Measurements from ENCODE around the gene TAOK1.
A peak's percentile ranks its signal among the peaks of the same experiment; 100 is the strongest.

TAOK1 gene

DNA sequence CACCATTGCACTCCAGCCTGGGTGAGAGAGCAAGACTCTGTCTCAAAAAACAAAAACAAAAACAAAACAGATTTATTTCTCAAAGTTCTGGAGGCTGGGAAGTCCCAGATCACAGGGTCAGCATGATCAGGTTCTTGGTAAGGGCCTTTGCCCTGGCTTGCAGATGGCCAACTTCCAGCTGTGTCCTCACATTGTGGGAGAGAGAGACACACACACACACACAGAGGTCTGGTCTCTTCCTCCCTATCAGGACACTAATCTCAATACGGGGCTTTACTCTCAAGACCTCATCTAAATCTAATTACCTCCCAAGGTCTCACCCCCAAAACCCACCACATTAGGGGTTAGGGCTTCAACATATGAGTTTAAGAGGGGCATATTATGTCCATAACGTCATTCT lies 26.4 kb upstream of the TAOK1 start:
- peak; percentile 30 for DNase-seq (ENCODE audit: low read depth)
- H3K4me3 ChIP-seq (ENCODE audit: low read depth, low read length), result no peak overlapping the region
- TF ChIP-seq CTCF (conservative IDR thresholded peaks at IDR 0.05; ENCODE audit: low read depth, low read length), result no peak

DNA sequence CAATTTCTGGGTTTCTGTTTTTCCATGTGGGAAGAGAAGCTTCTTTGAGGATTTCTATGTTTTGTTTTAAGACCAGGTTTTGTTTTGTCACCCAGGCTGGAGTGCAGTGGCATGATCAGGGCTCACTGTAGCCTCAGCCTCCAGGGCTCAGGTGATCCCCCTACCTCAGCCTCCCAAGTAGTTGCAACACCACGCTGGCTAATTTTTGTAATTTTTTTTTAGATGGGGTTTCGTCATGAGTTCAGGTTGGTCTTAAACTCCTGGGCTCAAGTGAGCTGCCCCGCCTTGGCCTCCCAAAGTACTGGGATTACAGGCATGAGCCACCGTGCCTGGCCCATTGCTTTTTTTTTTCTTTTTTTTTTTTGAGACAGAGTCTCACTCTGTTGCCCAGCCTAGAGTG lies 25.5 kb upstream of the TAOK1 start:
- no peak for DNase-seq (ENCODE audit: low read depth)
- TF ChIP-seq CTCF (conservative IDR thresholded peaks at IDR 0.05; ENCODE audit: low read depth, low read length), result no peak
- no peak overlapping the region for H3K4me3 ChIP-seq (ENCODE audit: low read depth, low read length)

DNA sequence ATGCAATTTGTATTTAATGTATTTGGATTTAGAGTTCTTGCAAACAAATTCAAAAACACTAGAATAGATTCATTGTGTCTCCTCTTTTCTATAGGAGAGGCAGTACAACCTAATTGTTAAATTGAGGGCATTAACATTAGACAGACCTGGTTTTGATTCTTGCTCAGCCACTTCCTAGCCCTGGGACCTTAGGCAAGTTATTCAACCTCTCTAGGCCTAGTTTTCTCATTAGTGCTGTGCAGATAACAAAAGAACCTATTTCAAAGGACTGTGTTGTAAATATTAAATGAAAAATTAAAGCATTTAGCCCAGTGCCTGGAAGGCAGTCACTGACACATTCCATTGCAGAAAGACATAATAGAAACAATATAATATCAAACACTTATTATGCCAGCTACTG lies 22.0 kb upstream of the TAOK1 start:
- no peak overlapping the region for H3K4me3 ChIP-seq (ENCODE audit: low read depth, low read length)
- TF ChIP-seq CTCF (conservative IDR thresholded peaks at IDR 0.05; ENCODE audit: low read depth, low read length), result no peak
- DNase-seq (ENCODE audit: low read depth), result no peak

DNA sequence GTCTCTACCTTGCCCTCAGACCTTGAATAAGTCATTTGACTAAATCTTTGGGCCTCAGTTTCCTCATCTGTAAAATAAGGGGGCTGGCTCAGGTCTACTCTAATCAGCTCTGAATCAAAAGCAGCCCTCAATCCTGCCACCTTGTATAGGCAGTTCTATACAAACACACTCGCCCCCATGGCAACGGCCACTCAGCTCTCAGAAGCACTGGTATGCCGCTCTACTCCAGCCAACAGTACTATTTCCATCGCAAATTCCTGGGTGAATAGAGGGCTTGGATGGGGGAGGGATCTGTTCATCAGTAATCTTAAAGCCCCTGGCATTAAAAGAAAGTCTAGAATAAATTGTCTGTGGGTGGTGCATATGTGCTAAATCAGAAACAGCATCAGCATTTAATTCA lies 21.2 kb upstream of the TAOK1 start:
- no peak for TF ChIP-seq CTCF (conservative IDR thresholded peaks at IDR 0.05; ENCODE audit: low read depth, low read length)
- no peak overlapping the region for H3K4me3 ChIP-seq (ENCODE audit: low read depth, low read length)
- DNase-seq (ENCODE audit: low read depth), result no peak

DNA sequence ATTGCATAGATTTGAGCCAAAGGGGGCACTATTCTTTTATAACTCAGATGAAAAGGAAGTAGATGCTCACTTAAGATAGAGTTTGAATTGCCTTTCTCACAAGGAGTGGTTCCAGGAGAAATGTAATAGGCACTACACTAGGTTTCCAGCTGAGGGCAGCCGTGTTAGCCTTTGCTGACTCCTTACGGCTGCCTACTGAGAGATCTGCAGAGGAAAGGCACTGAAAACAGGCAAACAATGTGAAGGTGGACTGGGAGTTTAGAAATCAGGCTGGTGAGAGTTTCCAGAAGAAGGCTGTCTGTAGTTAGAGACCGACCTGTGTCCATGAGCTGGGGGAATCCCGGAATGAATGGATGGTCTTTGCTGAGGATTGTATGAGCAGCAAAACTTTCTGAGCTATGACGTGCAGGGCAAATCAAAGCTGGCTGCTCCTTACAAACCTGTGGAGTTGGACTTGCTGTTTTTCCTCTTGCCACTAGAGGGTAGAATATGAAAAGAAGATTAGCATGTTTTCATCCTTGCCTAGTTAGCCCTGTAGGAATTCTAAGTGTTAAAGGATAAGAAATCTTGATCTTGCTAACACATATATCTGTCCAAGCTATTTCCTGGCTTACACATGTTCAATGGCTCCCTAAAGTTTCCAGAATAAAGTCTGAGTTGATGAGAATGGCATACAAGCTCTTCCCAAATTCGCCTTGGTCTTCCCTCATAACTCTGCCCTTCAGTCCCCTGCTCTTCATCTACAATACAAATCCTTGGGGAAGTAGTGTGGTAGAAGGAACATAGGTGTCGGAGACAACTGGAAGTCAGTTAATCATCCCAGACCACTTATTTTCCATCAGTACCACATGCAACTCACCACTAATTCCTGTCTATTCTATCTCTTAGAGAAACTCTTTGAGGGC lies 20.1 kb upstream of the TAOK1 start:
- peak; percentile 74 for TF ChIP-seq CTCF (conservative IDR thresholded peaks at IDR 0.05; ENCODE audit: low read depth, low read length)
- peak overlapping the region; percentile 37 for H3K4me3 ChIP-seq (ENCODE audit: low read depth, low read length)
- peak; percentile 91 for DNase-seq (ENCODE audit: low read depth)

GRCh38 chr17:29376667-29377270 lies 13.4 kb upstream of the TAOK1 start:
- no peak for TF ChIP-seq CTCF (conservative IDR thresholded peaks at IDR 0.05; ENCODE audit: low read depth, low read length)
- H3K4me3 ChIP-seq (ENCODE audit: low read depth, low read length), result no peak overlapping the region
- DNase-seq (ENCODE audit: low read depth), result peak; percentile 95

Measured in choroid plexus epithelial cell (primary cell).